D721Med (cell line): Measurements from ENCODE around the gene GCSAM.

Experiments used
- DNase-seq: peaks from one replicate; pipeline ENCODE4 v3.0.0; 2011; ENCODE audit warnings: low spot score; ENCODE audit not compliant: insufficient read length
- FAIRE-seq: peaks from 2 replicates; lab custom pipeline; 2011; peaks lifted over from hg19 to GRCh38; lab: Jason Lieb, UNC
- TF ChIP-seq, protein P1 (sequence below): IDR thresholded peaks from 2 replicates; pipeline ENCODE4 v1.5.1; 2012; ENCODE audit warnings: mild to moderate bottlenecking, control low read depth; ENCODE audit not compliant: insufficient read depth; ENCODE audit errors: missing control alignments

Gene GCSAM

DNA sequence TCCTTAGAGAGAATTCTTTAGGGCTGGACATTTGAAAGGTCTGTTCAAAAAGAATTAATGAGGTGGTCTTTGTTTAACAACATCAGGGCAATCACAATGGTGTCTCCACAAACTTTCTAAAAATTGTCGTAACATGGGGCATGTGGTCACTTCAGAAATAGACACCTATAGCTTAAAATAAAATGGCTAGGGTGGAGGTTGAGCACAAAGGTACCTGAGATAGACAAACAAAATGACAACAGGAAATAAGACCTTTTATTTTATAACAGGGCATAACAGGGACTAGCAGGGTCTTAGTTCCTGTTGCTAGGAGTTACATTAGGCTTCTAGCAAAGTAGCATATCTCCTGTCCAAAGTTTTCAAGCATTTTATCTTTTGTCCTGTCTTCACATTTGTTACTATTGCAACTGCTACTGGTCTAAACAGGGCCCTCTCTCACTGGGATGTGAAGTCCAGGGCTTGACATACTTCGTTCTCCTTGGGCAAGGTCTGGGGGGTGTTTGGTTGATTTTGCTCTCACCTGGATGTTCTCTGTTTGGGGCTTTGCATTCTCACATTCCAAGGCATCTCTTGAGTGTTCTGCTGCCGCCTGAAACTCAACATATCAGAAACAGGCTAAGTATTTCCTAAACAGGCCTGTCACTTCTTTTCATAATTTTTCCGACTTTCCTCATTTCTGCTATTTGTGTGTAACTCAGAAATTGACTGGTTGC lies 3.0 kb downstream of the GCSAM start:
- FAIRE-seq, result no peak
- TF ChIP-seq, protein P1, sequence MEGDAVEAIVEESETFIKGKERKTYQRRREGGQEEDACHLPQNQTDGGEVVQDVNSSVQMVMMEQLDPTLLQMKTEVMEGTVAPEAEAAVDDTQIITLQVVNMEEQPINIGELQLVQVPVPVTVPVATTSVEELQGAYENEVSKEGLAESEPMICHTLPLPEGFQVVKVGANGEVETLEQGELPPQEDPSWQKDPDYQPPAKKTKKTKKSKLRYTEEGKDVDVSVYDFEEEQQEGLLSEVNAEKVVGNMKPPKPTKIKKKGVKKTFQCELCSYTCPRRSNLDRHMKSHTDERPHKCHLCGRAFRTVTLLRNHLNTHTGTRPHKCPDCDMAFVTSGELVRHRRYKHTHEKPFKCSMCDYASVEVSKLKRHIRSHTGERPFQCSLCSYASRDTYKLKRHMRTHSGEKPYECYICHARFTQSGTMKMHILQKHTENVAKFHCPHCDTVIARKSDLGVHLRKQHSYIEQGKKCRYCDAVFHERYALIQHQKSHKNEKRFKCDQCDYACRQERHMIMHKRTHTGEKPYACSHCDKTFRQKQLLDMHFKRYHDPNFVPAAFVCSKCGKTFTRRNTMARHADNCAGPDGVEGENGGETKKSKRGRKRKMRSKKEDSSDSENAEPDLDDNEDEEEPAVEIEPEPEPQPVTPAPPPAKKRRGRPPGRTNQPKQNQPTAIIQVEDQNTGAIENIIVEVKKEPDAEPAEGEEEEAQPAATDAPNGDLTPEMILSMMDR, result no peak
- DNase-seq, result no peak

DNA sequence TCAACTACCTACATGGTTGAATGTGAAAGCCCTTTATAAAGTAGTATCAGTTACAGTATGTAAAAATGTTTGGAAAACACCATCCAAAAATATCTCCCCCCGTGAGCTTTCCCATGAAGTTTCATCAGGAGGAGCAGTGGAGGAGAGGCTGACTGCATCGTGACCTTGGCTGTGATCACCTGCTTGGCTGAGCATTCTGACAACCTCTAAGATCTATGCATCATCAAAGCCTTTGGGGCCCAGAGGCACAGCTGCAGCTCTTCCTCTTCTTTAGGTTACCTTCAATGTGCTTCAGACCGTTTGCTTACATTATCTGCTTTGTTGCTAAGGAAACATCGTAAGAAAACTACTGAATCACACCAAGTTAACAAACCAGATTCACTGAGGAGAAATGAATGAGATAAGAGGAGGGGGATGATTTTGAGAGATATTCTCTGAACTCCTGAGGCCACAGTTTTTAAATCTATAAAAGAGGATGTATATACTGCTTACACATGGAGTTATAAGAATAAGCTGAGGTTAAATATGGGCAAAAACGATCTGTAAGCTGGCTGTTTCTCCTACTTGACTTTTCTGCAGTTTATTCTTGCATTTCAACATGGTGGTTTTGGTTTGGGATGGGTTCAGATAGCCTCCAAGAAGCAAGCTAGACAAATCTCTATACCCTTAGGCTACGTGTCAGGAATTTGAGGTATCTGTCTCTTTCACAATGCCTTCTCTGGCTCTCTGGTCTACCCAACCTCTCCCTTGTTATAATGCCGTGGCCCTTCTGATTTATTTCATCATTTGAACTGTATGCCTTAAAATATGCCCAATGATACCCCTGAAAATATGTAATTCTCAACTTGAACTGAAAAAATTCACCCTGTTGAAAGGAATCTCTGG lies 4.0 kb downstream of the GCSAM start:
- FAIRE-seq (no peak), DNase-seq (no peak)
- TF ChIP-seq, protein P1, result no peak

DNA sequence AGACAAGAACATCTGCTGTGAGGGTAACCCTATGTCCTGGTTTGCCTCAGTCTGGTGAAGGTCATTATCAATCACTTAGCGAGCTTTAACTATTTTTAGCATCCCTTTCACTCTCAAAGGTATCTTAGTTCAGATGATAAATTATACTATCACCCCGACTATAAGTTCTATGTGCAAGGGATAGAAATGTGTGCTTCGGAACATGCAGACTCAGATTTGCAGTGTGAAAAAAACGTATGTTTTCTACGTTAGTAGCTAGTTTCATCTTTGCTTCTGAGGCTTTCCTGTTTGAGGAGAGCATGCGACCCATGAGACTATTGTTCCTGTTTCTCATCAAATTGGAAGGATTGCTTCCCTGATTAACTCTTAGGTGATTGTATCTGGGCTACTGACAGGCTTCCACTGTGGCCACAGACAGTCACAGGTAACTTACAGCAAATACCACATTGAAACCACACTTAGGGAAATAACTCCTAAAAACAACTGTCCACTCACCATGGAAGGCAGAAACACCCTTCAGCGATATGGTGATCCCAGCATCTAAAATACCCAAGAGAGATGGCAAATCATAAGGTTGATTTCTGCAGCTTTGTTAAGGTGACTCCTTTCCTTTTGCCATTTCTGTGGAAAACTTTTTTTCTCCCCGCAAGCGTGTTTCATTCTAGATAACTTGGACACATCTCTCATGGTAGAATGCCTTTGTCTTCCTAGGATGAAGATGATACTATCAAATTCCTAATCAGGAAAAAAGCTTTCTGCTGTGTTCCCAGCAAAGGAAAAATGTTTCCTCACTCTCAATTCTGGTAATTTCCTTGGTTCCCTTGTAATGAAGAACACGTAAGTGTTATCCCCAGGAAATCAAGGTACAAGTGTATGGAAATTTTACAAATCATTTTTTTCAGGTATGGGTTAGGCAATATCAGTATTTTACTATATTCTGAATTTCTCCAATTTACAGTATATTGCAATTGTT lies 5.2 kb downstream of the GCSAM start:
- no peak for FAIRE-seq

DNA sequence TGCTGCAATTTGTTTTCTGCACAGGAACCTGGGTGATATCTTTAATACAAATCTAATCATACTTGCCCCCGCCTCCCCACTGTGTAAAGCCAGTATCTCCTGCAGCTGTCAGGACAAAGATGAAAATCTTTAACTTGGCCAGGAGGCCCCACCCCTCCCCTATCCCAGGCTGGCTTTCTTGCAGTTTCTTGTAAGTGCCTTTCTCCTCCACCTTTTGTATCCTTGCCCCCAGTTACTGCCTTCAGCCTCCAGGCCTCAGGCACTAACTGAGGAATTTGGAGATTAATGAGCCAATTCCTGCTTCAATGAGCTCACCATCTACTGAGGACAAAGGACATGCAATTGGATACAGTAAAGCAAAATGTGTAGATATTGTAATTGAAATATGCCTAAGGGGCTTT lies 6.5 kb downstream of the GCSAM start:
- DNase-seq (no peak), FAIRE-seq (no peak)
- TF ChIP-seq, protein P1, result no peak

More for the DNA sequence above, 5.2 kb downstream of the GCSAM start:
- no peak for DNase-seq
- TF ChIP-seq, protein P1, result no peak

DNA sequence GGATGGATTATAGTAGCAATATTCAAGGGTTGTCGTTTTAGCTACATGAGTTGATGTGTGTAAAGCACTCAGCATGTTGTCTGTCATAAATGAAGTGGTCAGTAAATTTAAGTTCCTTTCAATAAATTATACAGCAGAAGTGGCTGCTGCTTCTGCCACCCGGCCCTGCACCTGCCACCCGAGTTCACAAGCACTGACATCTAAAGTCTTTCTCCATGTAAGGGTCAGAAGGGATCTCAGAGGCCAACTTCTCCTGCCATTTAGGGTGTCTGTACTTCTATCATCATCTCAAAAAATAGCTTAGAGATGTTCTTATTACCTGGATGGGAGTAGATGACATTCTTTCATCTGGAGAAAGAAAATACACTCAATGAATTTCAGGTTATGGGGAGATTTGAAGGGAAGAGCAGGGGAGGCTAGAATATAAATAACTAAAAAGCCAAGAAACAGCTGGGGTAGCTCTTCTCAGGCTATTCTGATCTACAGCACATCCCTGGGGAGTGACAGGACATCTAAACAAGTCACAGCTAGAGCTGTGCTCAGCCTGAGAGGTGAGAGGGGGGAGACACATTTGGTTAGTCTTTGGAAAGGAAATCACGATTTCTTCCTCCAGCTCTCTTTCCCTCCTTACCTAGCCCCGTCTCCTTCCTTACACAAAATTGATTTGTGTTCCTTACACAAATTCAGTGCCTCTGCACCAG lies 8.0 kb downstream of the GCSAM start:
- TF ChIP-seq, protein P1, result no peak
- FAIRE-seq (no peak), DNase-seq (no peak)

DNA sequence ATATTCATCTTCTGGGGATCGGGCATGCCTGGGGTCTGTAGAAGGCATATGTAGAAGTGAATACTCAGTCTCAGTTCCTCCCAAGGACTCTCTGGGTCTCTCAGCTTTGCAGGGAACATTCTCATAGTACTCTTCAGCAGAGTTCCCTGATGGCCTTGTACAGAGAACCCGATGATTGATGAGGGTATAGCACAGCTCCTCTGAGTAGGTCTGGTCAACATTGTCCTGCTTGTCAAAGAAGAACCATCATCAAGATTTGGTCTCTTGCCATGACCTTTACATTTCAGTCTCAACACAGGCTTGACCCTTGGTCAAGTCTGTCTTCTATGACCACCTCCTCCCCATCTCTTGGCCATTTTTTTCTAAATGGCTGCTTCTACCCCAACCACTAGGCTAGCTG lies 9.5 kb downstream of the GCSAM start:
- TF ChIP-seq, protein P1, result no peak
- DNase-seq (no peak), FAIRE-seq (no peak)
